Left ventricle myocardium superior (tissue), 1 donor: Measurements from ENCODE around the gene TMEM131. TPM values are rescaled to one million over a fixed set of nuclear protein-coding genes. Genes with fewer than 3 reads are reported as not detected.

Experiments used
- ATAC-seq: fragments of 200-7000 bp; cut with Tn5 transposase; one replicate; pipeline ENCODE4 v1.9.1; 2020; ENCODE audit warnings: mild to moderate bottlenecking, moderate library complexity
- DNase-seq: peaks from one replicate; pipeline ENCODE4 v3.0.0-alpha.2; 2020
- intact Hi-C: fragments of 100-400 bp; cut with micrococcal nuclease; formaldehyde crosslinking; loops from one replicate; pipeline ENCODE4 v1.11.0; 2022
- total RNA-seq: library from RNA; stranded (reverse); fragmentation: NEBNext Ultra II Directional; extraction: Animal tissue kit (Norgen Biotek cat#: 25700); gene quantifications from one replicate; pipeline ENCODE4 v1.2.1, GENCODE V29; 2021
- donor health status: DM: no; HTN: yes; CAD: no; lungs with severe emphysema.

The TMEM131 gene
- total RNA-seq, 1 donor from 2014 or later, result 29.0 TPM

DNA sequence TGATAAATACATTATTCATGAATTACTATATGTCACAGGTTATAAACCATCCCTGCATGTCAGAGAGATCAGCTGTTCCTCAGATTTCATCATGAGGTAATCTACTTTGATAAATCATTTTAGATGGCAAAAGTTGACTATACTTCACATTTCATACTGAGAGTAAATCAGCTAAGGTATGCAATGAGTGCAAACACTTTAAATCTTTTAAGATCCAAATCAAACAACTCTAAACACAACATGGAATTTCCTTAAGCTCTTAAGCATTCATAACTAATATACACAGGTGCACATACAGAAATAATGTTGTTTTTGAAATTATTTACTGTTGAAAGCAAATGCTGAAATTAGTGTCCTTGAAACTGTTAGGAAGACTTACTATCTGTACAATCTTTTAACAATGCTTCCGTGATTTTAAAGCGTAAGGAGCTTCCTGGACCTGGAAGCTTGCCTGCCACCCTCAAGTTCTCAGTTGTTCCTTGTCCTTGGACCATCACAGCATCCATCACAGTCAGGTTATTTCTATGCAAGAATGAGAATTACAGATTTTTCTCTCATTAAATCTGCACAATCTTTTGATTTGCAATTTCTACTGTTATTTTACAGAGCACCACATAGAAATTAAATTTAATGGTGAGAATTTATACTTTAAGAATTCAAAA is 199.2 kb downstream of the TMEM131 start:
- intact Hi-C loops, result no loop called here
- ATAC-seq (no peak), DNase-seq (no peak)

DNA sequence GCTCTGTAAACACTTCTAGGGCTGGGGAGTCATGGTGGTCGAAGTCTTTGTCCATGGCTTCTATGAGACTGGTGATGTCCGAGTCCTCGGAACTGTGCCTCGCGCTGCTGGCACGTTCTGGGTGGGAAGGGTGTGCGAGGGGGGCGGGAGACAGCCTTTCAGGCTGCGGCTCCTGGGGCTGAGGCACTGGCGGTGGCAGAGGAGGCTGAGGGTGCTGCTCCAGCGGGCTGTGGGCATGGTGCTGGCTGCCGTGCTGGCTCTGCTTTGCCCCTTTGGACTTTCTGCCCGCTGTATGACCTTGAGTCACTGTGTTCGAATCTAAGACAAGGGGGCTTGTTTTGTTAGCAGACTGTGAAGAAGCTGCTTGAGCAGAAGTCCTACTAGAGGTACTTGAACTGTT is 203.3 kb downstream of the TMEM131 start:
- ATAC-seq (no peak), DNase-seq (no peak)
- intact Hi-C loops, result no loop called here

DNA sequence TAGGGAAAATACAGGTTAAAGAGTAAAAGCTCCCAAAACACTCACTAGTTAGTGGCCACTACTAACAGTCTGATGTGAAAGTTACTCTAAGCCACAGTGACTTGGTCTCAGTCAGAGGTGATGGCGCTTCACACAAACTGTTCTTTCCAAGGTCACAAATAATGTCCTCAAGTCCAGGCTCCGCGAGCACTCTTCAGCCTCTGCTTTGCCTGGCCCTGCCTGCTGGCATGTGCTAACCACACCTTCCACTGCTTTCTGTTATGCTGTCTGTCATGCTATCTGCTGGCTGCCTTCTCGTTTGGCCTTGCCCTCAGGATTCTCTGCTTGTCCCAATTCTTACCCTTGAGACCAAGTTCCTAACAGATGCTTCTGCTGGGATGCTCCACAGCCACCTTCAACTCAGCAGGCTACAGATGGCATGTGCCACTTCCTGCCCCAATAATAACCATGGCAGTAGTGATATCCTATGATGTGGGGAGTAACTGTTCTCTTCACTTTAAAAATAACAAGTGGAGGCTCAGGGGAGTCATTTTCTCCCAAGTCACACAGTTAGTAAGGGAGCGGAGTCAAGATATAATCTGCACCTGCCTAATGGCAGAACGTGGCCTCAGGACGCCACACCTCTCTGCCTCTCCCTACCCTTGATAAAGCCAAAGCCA is 206.6 kb downstream of the TMEM131 start:
- no peak for DNase-seq
- intact Hi-C loops, result no loop called here
- peak; percentile 63 for ATAC-seq

DNA sequence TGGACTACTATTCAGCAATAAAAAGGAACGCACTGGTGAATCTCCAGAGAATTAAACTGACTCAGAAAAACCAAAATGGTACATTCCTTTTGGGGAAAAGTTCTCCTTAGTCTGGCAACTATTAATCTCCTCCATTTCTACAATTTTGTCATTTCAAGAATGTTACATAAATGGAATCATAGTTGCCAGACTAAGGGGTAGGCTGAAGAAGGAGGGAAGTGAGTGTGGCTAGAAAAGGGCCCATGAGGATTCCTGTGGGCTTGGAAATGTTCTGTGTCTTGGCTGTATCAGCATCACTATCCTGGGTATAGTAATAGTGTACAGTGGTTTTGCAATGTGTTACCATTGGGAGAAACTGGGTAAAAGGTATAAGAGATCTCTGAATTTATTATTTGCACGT is 209.9 kb downstream of the TMEM131 start:
- no peak for ATAC-seq

DNA sequence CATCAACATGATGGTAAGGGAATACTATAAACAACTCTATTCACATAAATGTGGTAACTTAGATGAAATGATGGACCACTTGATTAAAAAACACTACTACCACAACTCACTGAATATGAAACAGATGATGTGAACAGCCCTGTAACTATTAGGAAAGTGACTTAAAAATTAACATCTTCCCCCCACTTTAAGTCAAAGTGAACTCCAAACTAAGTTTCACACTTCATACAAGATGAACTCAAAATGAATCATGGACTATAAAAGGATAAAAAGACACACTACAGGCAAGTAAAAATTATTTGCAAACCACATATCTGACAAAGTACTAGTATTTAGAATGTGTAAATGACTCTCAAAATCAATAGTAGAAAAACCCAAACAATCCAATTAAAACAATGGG is 210.8 kb downstream of the TMEM131 start:
- no peak for ATAC-seq
- intact Hi-C loops, result no loop called here
- no peak for DNase-seq

More for the DNA sequence above, 209.9 kb downstream of the TMEM131 start:
- DNase-seq, result no peak
- intact Hi-C loops, result no loop called here

DNA sequence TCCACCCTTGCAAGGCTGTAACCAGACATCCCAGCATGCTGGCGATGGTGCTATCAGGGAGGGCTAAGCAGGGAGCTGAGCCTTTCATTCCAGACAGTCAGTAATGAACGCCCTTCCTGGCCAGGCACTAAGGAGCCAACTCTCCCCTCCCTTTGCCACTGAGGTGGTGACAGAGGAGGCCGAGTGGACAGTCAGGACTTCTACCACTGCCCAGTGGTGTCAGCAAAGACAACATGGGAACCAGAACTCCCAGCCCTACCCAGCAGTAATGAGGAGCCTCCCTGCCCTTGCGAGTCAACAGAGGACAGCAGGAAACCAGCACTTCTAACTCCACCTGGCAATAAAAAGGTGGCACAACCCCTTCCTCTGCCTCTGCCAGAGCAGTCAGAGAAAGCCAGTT is 213.8 kb downstream of the TMEM131 start:
- intact Hi-C loops, result no loop called here
- DNase-seq, result no peak
- peak; percentile 77 for ATAC-seq

DNA sequence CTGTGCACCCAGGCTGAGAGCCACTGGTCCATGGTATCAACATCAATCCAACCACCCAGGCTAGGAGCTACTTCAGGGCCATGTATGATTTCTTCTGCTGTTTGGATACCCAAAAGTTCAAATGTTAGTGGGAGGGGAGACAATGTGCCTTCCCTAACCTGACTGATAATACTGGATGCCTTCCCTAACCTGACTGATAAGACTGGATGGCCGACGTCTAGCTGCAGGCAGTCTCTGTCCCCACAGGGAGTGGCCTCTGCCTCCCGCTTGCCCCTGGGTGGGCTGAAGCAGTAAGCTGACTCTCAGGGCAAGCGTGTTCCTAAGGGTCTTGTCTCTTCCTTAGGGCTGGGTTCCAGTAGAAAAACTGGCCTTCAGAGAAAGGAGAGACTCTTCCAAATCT is 216.6 kb downstream of the TMEM131 start:
- no peak for DNase-seq
- ATAC-seq, result no peak
- intact Hi-C loops, result no loop called here

DNA sequence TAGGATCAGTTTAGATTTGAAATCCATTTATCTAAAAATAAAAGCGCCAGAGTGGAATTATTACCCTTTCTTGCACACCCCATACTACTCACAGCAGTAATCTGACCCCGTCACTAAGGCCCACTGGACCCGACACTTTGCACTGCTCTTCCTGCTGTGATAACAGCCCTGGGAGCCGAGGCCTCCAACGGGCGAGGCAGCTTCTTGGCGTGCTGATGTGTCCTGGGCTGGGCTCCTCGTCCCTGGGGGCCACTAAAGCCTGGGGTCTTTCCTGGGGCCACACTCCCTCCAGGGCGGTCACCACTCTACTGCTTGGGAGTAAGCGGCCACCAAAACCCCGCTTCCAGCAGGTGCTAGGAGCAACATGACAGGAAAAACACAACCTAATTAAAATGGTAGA is 220.7 kb downstream of the TMEM131 start:
- DNase-seq (no peak), ATAC-seq (no peak)
- intact Hi-C loops, result no loop called here

DNA sequence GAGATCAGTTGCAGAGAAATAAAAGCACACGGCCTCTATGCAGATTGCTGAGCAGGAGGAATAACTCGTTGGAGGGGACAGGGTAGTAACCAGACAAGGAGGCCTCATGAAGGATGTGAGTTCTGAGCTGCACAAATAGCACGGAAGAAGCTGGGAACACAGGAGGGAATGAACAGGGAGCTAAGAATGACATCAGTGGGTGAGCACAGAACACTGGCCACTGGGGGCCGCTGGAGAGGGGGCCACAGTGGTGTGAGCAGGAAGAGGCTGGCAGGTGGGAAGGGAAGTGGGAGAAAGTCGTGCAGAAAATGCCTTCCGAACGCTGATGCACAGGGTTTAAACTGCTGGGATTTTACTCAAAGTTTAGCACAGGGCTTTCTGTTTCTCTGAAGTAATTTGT is 221.3 kb downstream of the TMEM131 start:
- intact Hi-C loops, result no loop called here
- DNase-seq, result no peak
- peak; percentile 34 for ATAC-seq

DNA sequence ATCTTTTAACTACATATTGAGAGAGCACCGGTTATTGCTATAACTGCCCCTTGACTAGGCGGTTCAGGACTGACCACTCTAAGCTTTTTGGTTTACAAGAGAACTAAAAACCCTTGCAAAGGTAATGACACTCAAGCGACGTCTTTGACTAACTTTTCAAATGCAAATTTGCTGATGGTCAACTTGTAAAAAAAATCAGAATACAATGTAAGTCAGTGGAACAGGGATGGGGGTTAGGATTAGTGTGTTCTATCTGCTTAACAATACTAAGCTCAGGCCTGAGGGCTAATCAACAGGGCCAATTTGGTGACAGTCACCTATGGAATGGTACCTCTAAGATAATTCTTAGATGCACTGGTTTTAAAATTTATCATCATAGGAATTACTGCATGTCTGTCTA is 225.3 kb downstream of the TMEM131 start:
- DNase-seq, result no peak
- intact Hi-C loops, result no loop called here
- no peak for ATAC-seq

DNA sequence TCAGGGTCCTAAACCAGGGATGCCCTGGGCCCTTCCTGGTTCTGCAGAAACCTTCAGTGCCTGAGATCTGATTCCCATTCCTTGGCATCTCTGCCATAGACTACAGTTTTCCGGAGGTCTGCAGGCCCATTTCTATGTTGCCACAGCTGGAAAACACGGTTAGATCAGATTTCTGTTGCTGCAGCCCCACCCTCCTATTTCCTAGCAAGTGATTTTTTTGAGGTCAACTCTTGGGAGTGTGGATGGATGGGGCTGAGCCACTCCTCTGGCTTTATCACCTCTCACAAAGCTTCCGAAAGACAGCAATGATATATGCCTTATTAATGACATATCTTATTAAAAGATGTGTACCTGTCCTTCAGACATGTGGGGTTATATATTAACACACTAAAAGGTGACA is 226.0 kb downstream of the TMEM131 start:
- ATAC-seq (no peak), DNase-seq (no peak)
- intact Hi-C loops, result no loop called here

DNA sequence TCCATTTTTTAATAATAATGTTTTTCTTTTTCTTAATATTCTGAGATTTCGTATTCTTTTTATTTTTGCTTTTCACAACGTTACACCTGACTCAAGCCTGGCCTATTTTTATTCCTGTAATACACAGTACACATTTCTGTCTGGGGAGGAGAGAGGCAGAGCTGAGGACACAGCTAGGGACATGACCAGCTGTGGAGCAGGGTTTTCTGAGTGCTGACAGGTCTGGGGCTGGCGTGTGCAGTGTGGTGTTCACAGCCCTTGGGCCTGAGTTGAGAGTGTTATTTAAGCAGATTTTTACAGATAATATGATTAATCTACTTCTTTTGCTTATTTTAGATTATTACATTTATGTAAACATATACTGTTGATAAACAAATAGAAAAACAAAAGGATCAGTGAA is 226.4 kb downstream of the TMEM131 start:
- peak; percentile 86 for ATAC-seq

DNA sequence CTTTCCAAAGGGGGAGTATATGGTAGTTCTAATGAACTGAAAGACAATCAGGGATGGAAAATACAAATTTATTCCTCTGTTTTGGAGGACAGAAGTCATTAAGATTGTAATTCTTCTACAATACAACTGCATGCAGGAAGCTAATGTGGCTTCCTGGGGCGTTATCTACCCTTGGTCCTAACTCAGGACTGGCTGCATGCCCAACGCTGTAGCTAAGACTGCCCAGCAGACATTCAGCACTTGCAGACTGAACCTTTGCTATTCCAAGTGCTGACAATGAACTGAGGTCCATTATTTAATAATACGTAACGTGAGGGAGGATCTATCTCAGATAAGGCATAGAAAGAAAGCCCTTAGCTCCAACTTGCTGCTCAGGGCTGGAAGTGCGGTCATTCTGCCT is 229.2 kb downstream of the TMEM131 start:
- intact Hi-C loops, result no loop called here
- ATAC-seq (peak; percentile 62), DNase-seq (peak; percentile 57)

More for the DNA sequence above, 226.4 kb downstream of the TMEM131 start:
- DNase-seq, result peak; percentile 48
- intact Hi-C loops, result no loop called here

DNA sequence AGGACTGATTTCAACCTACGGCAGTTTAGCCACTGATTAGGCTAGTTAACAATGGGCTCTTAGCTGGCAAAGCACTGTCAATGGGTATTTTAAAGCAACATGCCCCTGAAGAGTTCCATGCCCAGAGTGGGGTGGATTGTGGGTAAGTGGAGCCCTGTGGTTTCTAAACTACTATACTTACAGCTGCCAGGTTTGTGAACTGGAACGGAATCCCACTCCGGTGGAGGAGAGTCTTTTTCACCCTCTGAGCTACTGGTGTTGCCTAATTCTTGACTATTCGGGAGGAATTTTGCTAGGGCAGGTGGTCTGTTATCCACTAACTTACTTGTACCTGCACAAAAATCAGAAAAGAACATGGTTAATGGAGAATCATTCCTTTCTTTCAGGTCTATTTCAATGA is 229.8 kb downstream of the TMEM131 start:
- intact Hi-C loops, result no loop called here
- ATAC-seq, result no peak

DNA sequence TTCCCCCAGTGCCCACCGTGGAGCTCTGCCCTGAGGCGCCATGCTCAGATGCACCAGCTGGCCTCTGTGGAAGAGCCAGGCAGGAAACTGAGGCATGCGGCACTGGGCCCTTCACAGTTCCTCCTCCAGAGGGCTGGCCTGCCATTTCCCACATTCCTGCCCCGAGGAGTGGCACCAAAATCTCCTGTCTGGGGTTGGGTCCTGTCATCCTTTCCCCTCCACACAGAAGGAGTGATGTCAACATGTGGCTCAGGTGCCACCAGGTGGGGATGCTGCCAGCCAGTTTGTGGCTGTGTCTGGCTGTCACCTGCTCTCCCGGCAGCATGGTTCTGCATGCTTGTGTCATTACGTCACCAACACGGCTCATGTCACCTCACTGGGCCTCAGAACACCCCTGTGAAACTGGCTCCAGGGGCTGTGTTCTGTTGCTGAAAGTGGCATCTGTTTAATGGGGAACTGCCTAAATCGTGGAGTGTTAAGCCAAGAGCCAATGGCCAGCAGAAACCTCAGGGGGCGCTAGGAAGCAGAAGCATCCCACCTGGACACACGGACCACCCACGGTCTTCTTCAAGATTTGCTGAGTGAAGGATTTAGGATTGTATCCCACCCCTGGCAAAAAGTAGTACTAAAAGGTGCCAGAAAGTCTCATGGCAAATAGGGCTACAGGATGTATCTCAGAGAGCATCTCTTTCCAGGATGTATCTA is 231.0 kb downstream of the TMEM131 start:
- peak; percentile 15 for ATAC-seq
- intact Hi-C loops, result no loop called here
- DNase-seq, result no peak

More for the DNA sequence above, 229.8 kb downstream of the TMEM131 start:
- DNase-seq, result no peak

DNA sequence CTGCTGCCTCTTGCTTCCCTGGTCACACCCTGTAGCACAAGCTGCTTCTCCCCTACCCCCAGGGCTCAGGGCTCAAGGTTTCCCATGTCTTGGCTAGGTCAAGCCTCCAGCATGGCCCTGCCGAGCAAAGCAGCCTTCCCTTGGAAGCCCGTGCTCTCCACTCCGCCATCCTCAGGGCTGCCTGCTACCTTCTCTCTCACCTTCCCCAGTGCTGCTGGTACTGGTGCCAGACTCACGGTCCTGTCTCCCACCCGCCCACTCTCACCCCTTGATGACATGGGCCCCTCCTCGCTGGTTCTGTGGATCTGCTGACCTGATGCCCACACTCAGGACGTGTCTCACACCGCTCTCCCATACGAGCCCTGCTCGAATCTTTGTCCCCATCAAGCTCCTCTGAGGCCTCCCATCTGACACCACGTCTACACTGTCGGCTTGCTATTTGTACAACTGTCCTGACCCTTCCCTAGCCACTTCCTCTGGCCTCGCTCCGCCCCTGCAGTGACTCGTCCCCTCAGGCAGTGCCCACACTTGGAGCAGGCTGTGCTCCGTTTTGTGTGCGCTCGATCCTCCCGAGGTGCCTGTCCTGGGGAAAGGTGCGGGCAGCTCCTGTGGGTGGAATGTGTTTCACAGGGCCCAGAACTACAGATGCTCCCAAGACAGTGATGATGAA is 232.4 kb downstream of the TMEM131 start:
- ATAC-seq, result no peak
- no peak for DNase-seq
- intact Hi-C loops, result no loop called here

DNA sequence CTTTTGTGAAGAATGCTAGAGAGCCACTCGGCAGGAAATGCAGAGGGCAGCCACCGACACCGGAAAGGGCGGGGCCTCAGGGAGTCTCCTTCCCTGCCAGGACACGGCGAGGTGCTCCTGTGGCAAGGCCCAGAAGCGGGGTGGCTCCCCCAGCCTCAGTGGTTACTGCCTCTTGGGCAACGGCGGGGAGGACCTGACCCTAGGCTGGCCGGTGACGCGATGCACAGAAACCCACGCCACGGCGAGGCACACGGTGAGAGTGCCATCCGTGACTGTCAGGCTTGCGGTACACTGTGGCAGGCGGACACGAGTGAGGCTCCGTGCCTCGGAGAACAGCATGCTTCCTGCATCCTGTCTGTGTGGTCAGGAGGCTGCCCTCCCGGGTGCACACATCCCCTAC is 234.6 kb downstream of the TMEM131 start:
- intact Hi-C loops, result no loop called here
- DNase-seq, result no peak
- no peak for ATAC-seq

DNA sequence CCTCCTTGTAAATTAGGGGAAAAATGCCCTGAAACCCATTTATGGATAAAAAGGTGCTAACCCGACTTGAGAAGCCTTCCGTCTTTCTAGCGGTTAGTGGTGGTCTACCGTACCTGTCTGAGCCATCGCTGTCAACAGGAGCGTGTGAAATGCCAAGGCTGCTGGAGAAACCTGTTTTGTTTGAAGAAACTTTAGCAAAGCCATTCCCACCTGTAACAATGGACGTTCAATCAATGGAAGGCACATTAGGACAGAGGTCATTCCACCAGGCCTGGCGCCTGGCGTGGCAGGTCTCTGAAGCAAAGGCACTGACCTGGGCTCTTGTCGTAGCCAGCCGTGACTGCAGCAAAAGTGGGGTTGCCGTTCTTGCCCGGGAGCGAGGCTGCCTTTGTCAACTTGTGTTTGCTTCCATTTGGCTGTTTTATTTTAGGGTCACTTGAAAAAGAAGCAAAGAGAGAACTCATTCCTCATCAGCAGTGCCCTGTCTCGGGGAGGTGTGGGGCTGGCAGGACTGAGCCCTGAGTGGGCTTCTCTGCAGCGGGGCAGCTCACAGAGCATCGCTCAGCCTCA is 235.2 kb downstream of the TMEM131 start:
- intact Hi-C loops, result no loop called here
- DNase-seq (no peak), ATAC-seq (no peak)

DNA sequence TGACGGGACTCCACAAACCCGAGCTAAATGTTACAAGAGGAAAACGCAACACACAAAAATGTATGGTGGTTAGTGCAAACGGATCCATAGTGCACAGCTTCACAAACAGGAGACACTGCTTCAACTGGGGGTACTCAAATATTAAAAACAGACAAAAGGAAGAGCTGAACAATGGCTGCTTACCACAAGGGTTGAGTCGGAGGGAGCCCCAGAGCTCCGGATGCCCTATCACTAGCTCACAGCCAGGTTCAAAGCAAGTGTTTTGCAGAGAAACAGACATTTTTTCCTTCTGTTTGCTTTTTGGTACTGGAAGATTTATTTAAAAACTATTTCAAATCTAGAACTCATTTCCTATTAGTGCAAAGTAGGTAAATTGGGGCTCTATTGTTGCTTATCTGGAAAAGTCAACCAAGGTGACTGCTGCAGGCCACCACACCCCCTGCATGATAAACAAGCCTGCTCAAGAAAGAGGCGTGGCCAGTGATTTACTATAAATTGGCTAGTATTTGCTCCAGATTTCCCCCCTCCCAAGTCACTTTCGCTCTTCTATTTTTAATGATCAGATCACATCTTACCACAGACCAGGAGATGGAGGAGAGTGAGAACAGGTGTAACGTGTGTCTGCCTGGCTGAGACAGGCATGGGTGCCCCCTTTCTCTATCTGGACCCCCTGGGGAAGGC is 235.9 kb downstream of the TMEM131 start:
- ATAC-seq (no peak), DNase-seq (no peak)
- intact Hi-C loops, result no loop called here
